ENCODE data around the gene LPP. TPM values are rescaled to one million over a fixed set of nuclear protein-coding genes. Genes with fewer than 3 reads are reported as not detected.

Gene LPP
- total RNA-seq, 1 experiment from 2014 or later, result 0.04 TPM

DNA sequence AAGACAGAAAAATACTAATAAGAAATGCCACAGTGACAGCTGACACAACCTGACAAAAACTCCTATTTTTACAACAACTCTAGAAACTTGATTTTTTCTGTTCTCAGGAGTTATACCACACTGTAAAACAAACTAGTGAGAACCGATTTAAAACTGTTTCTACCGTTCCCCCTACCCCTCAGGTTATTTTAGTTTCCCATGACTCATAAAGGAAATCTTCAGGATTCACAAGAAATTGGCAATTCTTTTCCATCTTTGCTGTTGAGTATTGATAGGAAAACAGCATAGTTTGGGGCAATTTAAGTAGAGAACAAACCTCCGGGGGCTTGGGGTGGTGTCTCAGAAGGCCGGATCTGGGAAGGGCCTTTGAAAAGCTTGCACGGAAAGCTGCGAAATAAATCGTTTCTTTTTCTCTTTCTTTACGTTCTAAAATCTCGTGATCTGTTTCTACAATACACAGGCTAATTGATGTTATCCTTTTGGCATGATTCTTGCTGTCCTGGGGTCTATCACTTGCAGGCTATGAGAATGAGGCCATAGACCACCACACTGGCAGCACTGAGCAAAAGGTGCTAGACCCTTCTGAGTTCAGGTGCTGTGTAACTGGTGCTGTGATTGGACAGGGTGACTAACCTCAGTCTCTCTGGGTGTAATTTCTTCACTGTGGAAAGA, 89.3 kb downstream of the LPP start:
- Histone ChIP-seq H3K27me3 (no peaks in the 10 kb centered on the region), H3K4me1 (no peaks in the 10 kb centered on the region), H3K27ac (no peak overlapping the region), H3K36me3 (no peaks in the 10 kb centered on the region), H3K9me3 (replicated peaks) (no peaks in the 10 kb centered on the region), H3K4me3 (no peak overlapping the region)
- DNase-seq, result no peak

DNA sequence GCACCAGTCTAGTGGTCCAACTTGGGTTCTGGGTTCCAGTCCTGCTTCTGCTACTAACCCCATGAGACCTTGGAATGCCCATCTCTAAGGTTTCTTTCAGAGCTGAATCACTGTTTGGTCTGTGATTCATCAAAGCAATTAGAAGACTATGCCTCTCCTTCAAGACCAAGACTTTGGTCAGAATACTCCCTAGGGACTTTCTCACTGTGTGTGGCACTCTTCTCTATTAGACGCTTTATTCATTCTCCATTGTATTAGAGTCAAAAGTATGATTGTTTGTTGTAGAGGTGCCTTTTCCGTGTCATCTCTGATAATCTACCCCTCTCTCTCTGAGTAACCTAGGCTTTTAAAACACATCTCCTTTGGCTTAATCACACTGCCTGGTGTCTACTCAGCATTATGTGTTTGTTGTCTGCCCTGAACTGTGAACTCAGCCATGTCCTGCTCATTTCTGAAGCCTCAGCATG, 90.5 kb downstream of the LPP start:
- Histone ChIP-seq H3K27ac (no peak overlapping the region), H3K4me3 (no peak overlapping the region), H3K27me3 (no peaks in the 10 kb centered on the region), H3K9me3 (replicated peaks) (no peaks in the 10 kb centered on the region), H3K36me3 (no peaks in the 10 kb centered on the region), H3K4me1 (no peaks in the 10 kb centered on the region)
- DNase-seq, result no peak

DNA sequence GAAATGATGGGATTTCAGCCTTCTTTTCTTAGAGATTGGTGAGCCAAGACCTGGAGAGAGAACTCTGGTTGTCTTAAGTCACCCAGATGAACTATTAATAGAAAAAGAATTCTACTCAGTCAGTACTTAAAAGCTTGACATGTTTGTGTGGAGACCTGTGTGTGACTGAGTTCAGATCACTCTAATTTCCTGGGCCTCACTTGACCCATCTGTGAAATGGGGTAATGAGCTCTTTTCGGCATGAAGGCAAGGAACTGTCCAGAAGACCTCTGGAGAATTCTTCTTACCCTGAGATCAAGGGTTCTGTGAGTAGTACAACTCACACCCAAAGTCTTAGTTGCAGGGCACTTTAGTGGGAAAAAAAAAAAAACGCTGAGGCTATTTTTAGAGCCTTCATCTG, 92.9 kb downstream of the LPP start:
- Histone ChIP-seq H3K36me3 (no peaks in the 10 kb centered on the region), H3K4me1 (no peaks in the 10 kb centered on the region), H3K27ac (no peak overlapping the region), H3K9me3 (replicated peaks) (no peaks in the 10 kb centered on the region), H3K27me3 (no peaks in the 10 kb centered on the region), H3K4me3 (no peak overlapping the region)
- DNase-seq, result no peak

DNA sequence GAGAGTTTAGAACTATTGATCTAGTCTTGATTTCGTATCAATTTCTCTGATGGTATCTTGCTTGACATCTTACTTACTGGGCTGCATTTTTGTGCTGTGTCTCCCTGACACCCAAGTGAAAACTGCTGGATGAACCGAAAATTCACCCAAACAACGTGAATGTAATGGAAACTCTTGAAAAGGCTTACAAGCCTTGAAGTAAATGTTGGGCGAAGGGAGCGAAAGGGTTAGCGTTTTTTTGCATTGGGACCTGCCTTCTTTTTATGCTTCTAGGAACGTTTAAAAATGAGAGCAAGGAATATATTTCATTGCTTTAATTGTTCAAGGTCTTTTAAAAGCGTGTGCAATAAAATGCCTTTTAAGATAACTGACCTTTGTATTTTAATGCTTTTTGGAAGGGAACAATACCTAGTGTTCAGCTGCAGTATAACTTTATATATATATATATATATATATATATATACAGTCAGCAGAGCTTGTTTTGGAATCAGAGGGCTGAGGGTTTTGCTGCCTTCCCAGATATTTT, 94.1 kb downstream of the LPP start:
- Histone ChIP-seq H3K9me3 (replicated peaks) (no peaks in the 10 kb centered on the region), H3K4me1 (no peaks in the 10 kb centered on the region), H3K27ac (no peak overlapping the region), H3K4me3 (no peak overlapping the region), H3K27me3 (no peaks in the 10 kb centered on the region), H3K36me3 (no peaks in the 10 kb centered on the region)
- DNase-seq, result no peak

DNA sequence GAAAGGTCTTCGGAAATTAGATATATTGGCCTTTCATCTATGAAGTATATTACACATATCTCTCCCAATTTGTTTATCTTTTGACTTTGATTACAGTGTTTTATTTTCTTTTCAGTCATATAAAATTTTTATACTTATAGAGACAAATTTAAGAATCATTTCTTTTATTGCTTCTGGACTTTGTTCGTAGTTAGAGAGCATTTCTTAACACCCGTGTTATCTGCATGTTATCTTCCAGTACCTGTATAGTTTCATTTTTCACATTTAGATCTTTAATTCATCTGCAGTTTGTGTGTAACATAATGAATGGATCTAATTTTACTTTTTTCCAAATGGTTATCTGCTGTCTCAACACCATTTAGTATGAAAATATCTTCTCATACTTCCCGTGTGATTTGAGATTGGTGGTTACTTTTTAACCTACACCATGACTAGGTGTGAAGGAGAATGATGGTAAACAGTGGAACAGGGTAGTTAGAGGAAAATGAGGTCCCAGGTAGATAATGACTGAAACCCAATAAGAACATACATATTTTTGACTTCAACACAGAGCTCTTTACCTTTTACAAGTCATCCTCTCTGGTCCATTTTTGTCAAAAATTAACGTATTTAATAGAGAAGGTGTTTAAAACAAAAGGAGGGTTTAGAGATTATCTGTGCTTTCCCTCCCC, 99.3 kb downstream of the LPP start:
- H3K27me3 ChIP-seq, result no peaks in the 10 kb centered on the region
- H3K27ac ChIP-seq, result no peak overlapping the region
- no peaks in the 10 kb centered on the region for H3K36me3 ChIP-seq
- no peak for DNase-seq
- H3K4me3 ChIP-seq, result no peak overlapping the region
- H3K9me3 ChIP-seq (replicated peaks), result no peaks in the 10 kb centered on the region
- no peaks in the 10 kb centered on the region for H3K4me1 ChIP-seq

DNA sequence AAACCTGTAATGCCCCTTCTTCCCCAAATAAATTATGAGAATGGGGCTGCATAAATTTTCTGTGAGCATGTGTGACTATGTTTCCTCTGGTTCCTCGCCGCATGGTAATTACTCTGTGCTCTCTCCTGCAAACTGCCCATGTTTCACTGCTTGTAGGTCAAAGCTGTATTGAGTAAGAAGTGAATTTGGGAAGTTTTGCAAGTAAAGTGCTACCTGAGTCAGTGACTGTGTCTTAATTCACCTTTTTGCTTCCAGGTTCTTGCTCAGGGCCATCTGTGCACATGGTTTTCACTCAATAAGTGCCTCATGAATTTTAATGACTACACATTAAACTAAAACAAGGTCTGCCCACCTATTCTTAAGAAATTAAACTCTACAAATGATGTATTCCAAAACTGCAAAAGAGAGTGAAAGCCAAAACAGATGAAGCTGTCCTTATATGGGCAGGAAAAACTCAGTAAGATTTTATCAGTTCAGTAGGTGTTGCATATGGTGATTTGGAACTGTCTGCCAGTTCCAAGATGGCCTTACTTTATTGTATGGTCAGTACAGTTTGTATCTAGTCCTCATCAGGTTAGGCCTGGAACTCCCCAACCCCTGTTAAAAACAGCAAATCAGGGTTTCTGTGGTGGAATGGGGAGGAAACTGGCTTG, 100.0 kb downstream of the LPP start:
- no peak for DNase-seq
- Histone ChIP-seq H3K4me1 (no peaks in the 10 kb centered on the region), H3K9me3 (replicated peaks) (no peaks in the 10 kb centered on the region), H3K27ac (no peak overlapping the region), H3K27me3 (no peaks in the 10 kb centered on the region), H3K4me3 (no peak overlapping the region), H3K36me3 (no peaks in the 10 kb centered on the region)

DNA sequence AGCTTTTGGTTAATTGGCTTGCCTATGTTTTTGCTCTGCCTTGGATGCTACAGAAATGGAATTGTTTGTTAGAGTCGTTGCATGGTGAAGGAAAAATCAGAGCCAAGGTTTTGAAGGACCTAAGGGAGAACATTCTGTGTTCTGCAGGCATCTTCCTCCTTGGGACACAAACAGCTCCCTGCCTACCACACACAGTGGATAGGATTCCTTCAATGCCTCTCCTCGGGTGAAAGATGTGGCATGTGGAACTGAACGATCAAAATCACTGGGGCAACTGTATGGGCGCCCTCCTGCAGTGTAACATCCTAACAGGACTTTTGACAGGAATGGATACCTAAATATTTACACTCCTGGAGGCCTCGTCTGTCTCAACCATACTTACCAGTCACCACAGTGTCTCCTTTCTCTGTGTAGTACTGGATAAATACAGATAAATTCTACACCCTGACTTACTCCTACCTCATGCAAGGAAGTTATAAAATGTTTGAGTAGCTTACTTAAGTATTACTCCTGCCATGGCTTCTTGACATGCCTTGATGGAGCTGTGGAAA, 100.6 kb downstream of the LPP start:
- DNase-seq, result no peak
- Histone ChIP-seq H3K4me1 (no peaks in the 10 kb centered on the region), H3K27ac (no peak overlapping the region), H3K4me3 (no peak overlapping the region), H3K9me3 (replicated peaks) (no peaks in the 10 kb centered on the region), H3K27me3 (no peaks in the 10 kb centered on the region), H3K36me3 (no peaks in the 10 kb centered on the region)

DNA sequence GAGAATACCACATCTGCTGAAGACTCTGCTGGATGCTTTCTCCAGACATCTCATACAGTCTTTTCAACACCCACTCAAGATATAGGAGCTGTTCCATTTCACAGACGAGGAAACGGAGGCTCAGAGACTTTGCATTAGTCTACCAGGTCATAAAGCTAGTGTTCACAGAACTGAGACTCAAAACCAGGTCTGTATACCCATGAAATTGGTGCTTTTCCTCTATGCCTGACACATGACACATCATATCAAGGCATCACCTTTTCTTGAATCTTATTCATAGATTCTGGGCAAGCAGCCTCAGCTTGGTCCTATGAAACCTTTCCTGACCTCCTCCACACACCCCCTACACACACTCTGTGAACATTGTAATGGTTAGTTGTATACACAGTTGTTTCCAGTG, 101.2 kb downstream of the LPP start:
- H3K36me3 ChIP-seq, result no peaks in the 10 kb centered on the region
- no peaks in the 10 kb centered on the region for H3K27me3 ChIP-seq
- H3K9me3 ChIP-seq (replicated peaks), result no peaks in the 10 kb centered on the region
- no peaks in the 10 kb centered on the region for H3K4me1 ChIP-seq
- no peak overlapping the region for H3K27ac ChIP-seq
- no peak for DNase-seq
- no peak overlapping the region for H3K4me3 ChIP-seq

DNA sequence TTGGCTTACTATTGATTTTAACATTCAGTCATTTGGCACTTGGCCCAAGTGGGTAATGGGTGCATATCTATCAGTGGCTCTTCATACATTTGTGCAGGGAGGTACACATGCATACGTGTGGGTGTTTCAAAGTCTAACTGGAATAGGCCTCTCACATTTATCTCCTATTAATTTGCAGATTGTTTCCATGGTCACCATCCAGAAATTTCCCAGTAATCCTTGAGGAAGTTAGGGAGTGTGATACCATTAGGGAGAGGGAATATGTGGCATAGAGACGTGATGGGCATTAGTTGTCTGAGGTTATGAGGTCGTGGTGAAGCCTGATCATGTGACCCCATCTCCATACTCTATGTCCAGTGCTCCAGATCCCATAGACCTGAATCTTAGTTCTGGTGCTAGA, 102.8 kb downstream of the LPP start:
- H3K9me3 ChIP-seq (replicated peaks), result no peaks in the 10 kb centered on the region
- no peak overlapping the region for H3K4me3 ChIP-seq
- DNase-seq, result no peak
- no peaks in the 10 kb centered on the region for H3K36me3 ChIP-seq
- H3K4me1 ChIP-seq, result no peaks in the 10 kb centered on the region
- no peaks in the 10 kb centered on the region for H3K27me3 ChIP-seq
- H3K27ac ChIP-seq, result no peak overlapping the region

DNA sequence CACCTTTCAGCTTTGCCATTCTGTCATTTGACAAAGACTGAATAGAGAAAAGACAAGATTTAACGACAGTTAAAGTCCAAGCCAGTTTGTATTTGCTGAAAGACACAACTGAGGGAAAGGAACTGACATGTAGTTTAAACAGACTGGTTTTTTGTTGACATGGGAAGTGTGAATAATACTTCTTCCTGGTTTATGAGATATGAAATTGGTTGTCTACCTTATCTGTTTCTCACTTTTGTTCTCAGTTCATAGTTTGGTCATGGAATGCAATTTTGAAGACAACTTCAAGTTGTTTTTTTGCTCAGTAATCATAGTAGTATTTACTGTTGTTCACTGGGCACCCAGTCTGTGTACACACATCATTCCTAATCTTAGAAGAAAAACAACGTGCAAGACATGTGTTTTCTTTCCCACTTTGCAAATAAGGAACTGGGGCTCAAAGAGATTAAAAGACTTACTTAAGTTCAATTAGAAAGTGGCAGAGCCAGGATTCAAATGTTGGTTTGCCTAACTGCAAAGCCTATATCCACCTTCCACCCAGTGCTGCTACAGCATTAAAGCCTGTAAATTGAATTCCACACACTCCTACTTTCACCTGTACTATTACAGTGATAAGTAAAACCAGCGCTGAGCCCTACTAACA, 103.5 kb downstream of the LPP start:
- H3K27ac ChIP-seq, result no peak overlapping the region
- H3K9me3 ChIP-seq (replicated peaks), result no peaks in the 10 kb centered on the region
- H3K27me3 ChIP-seq, result no peaks in the 10 kb centered on the region
- H3K4me3 ChIP-seq, result no peak overlapping the region
- no peak for DNase-seq
- no peaks in the 10 kb centered on the region for H3K36me3 ChIP-seq
- no peaks in the 10 kb centered on the region for H3K4me1 ChIP-seq

DNA sequence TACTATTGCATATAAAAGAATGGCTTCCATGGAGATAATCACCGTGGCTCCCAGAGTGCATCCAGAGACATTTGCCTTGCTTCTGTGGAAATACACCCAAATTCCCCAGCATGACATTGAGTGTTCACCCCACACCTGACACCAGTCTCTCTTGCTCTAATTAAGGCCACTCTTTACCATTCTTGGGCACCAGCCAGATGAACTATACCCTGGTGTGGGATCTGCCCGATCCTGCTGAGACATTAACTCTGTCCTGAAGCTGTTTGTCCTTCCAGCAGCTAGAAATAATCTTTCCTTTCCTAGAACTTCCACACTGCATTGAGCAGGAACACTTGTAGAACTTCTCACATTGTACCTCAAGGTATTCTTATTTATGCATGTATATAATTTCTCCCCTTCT, 105.2 kb downstream of the LPP start:
- Histone ChIP-seq H3K4me3 (no peak overlapping the region), H3K4me1 (no peaks in the 10 kb centered on the region), H3K9me3 (replicated peaks) (no peaks in the 10 kb centered on the region), H3K27ac (no peak overlapping the region), H3K36me3 (no peaks in the 10 kb centered on the region), H3K27me3 (no peaks in the 10 kb centered on the region)
- DNase-seq, result no peak

DNA sequence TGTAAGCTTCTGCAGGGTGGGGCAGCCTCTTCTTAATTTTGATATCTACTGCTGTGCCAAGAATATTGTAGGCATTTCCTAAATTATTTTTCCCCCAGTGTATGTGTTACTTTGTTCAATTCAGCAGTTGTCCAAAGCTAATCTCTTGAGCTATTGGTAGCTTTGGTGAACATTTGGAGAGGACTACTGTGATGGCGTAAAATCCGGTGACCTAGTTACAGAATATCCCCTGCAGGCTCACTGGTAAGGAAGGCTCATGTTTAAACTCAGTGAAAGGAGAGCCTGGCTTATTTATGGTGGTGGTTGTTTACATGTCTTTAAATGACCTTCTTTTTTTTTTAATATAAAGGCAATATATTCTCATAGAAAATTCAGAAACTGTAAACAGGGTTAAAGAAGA, 105.6 kb downstream of the LPP start:
- no peaks in the 10 kb centered on the region for H3K27me3 ChIP-seq
- no peak for DNase-seq
- no peak overlapping the region for H3K4me3 ChIP-seq
- no peaks in the 10 kb centered on the region for H3K36me3 ChIP-seq
- no peak overlapping the region for H3K27ac ChIP-seq
- H3K9me3 ChIP-seq (replicated peaks), result no peaks in the 10 kb centered on the region
- H3K4me1 ChIP-seq, result no peaks in the 10 kb centered on the region

DNA sequence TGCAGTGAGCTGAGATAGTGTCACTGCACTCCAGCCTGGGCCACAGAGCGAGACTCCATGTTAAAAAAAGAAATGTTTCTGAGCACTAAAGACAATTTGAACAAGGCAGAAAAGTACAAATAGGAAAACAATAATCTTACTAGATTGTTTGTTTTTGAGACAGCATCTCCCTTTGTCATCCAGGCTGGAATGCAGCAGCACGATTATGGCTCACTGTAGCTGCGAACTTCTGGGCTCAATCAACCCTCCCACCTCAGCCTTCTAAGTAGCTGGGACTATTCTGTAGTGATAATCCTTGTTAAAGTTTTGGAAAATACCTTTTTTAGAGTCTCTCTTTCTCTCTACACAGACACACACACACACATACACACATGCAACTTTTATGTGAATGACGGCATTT, 107.1 kb downstream of the LPP start:
- DNase-seq, result no peak
- no peaks in the 10 kb centered on the region for H3K4me1 ChIP-seq

DNA sequence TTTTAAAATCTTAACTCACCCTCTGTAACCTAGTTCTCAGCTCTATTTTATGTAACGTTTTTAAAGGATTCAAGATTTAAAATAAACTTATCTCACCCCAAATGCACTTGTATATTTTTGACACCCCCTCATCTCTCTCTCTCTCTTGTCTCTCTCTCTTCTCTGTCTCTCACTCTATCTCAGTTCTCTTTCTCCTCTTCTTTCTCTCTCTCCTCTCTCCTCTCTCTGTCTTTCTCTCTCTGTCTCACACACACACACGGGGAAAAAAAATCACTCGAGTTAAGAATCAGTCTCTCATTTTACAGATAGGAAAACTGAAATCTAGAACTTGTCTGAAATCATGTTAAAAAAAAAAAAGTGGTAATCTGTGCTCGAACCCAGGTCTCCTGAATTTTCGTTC, 108.5 kb downstream of the LPP start:
- Histone ChIP-seq H3K4me1 (no peaks in the 10 kb centered on the region), H3K4me3 (no peak overlapping the region), H3K9me3 (replicated peaks) (no peaks in the 10 kb centered on the region), H3K27ac (no peak overlapping the region), H3K36me3 (no peaks in the 10 kb centered on the region), H3K27me3 (no peaks in the 10 kb centered on the region)
- DNase-seq, result no peak

More for the DNA sequence above, 107.1 kb downstream of the LPP start:
- no peak overlapping the region for H3K4me3 ChIP-seq
- no peaks in the 10 kb centered on the region for H3K27me3 ChIP-seq
- H3K36me3 ChIP-seq, result no peaks in the 10 kb centered on the region
- H3K27ac ChIP-seq, result no peak overlapping the region
- no peaks in the 10 kb centered on the region for H3K9me3 ChIP-seq (replicated peaks)

Data from SJCRH30 (cell line).